HEK293 (cell line): ENCODE measurements around the gene SORT1.

Source experiments
- ZNF146 ChIP-seq: fragments of 450-650 bp; formaldehyde crosslinking; IDR thresholded peaks from 2 replicates; pipeline ENCODE4 v1.5.1; 2016; ENCODE audit warnings: missing biosample characterization, missing genetic modification characterization
- ZNF335 ChIP-seq: fragments of 450-650 bp; formaldehyde crosslinking; conservative IDR thresholded peaks from 2 replicates; pipeline ENCODE4 v1.5.1; 2016; ENCODE audit warnings: missing biosample characterization, missing genetic modification characterization
- ZNF416 ChIP-seq: fragments of 450-650 bp; formaldehyde crosslinking; IDR thresholded peaks from 2 replicates; pipeline ENCODE4 v1.5.1; 2016; ENCODE audit warnings: missing biosample characterization, missing genetic modification characterization
- ZNF518A ChIP-seq: fragments of 450-650 bp; formaldehyde crosslinking; conservative IDR thresholded peaks from 2 replicates; pipeline ENCODE4 v1.5.1; 2016; ENCODE audit warnings: low read depth, missing biosample characterization, missing genetic modification characterization
- ZNF768 ChIP-seq: fragments of 450-650 bp; formaldehyde crosslinking; IDR thresholded peaks from 2 replicates; pipeline ENCODE4 v1.5.1; 2018; ENCODE audit warnings: missing biosample characterization, mild to moderate bottlenecking, missing genetic modification characterization

- no peak for TF ChIP-seq ZNF335 (tag by site-specific recombination)
- TF ChIP-seq ZNF416 (tag by site-specific recombination) = no peak
- TF ChIP-seq ZNF146 = no peak
- TF ChIP-seq ZNF518A = no peak
- no peak for TF ChIP-seq ZNF768 (tag by site-specific recombination)
These were observed 13.9 kb downstream of the SORT1 start for GRCh38 chr1:109383854-109384253.
